IMR-90 (cell line): ENCODE data around the gene NKIRAS1. TPM values are rescaled to one million over a fixed set of nuclear protein-coding genes. Genes with fewer than 3 reads are reported as not detected.

Experiments
- ATAC-seq: fragments of 200-7000 bp; cut with Tn5 transposase; 2 replicates; pipeline ENCODE4 v1.9.1; 2020; ENCODE audit warnings: low read depth, mild to moderate bottlenecking, moderate library complexity
- BruUV-seq: library from RNA; stranded (reverse); fragments of 400-500 nt; replicated peaks from 2 replicates; lab custom pipeline; 2021; lab: Mats Ljungman, UMichigan
- CTCF ChIA-PET: fragments of 300-600 bp; formaldehyde crosslinking; extraction: SDS; loops from one replicate; lab custom pipeline; 2021; ENCODE audit warnings: antibody characterized with exemption; lab: Yijun Ruan, JAX
- POLR2A ChIA-PET: fragments of 300-600 bp; sonication (Branson Sonifier 250); formaldehyde crosslinking; loops from one replicate; lab custom pipeline; 2022; ENCODE audit warnings: antibody characterized with exemption; ENCODE audit not compliant: unreplicated experiment; lab: Charles Lee
- DNase-seq: peaks from one replicate; pipeline ENCODE4 v3.0.0; 2013
- H2AFZ ChIP-seq: replicated peaks from 2 replicates; pipeline ENCODE3; 2013; ENCODE audit warnings: low read length, mild to moderate bottlenecking; ENCODE audit not compliant: poor library complexity
- H2AK5ac ChIP-seq: 2 replicates; pipeline ENCODE4 v1.6.1; 2013; ENCODE audit warnings: low read depth, low read length, inconsistent platforms
- H2AK9ac ChIP-seq: replicated peaks from 2 replicates; pipeline ENCODE3; 2013; ENCODE audit warnings: mild to moderate bottlenecking, low read depth, low read length, moderate library complexity; ENCODE audit not compliant: poor library complexity
- H2BK120ac ChIP-seq: 2 replicates; pipeline ENCODE4 v1.6.1; 2013; ENCODE audit warnings: low read depth, low read length, inconsistent platforms
- H2BK15ac ChIP-seq: 3 replicates; pipeline ENCODE4 v1.6.1; 2013; ENCODE audit warnings: low read depth, low read length, inconsistent platforms
- H2BK20ac ChIP-seq: 2 replicates; pipeline ENCODE4 v1.6.1; 2013; ENCODE audit warnings: low read depth, mild to moderate bottlenecking, inconsistent platforms, low read length, moderate library complexity
- H2BK5ac ChIP-seq: 2 replicates; pipeline ENCODE4 v1.6.1; 2013; ENCODE audit warnings: mild to moderate bottlenecking, low read depth, low read length, inconsistent platforms; ENCODE audit not compliant: poor library complexity, severe bottlenecking
- H3K14ac ChIP-seq: replicated peaks from 2 replicates; pipeline ENCODE4 v1.6.1; 2013; ENCODE audit warnings: low read depth, low read length, inconsistent platforms
- H3K18ac ChIP-seq: 2 replicates; pipeline ENCODE4 v1.6.1; 2013; ENCODE audit warnings: low read depth, low read length, control low read depth
- H3K23ac ChIP-seq: 2 replicates; pipeline ENCODE4 v1.6.1; 2013; ENCODE audit warnings: low read depth, low read length, inconsistent platforms
- H3K27ac ChIP-seq: 2 replicates; pipeline ENCODE4 v1.5.1; 2013; ENCODE audit warnings: mild to moderate bottlenecking, control low read depth, low read length; ENCODE audit not compliant: insufficient read depth
- H3K27me3 ChIP-seq: 2 replicates; pipeline ENCODE4 v1.6.1; 2013; ENCODE audit warnings: low read length; ENCODE audit not compliant: control insufficient read depth, insufficient read depth
- H3K36me3 ChIP-seq: 2 replicates; pipeline ENCODE4 v1.6.1; 2013; ENCODE audit warnings: low read length, mixed read lengths; ENCODE audit not compliant: control insufficient read depth, insufficient read depth
- H3K4ac ChIP-seq: 2 replicates; pipeline ENCODE4 v1.6.1; 2013; ENCODE audit warnings: low read depth, low read length, inconsistent platforms
- H3K4me1 ChIP-seq: 2 replicates; pipeline ENCODE4 v1.6.1; 2013; ENCODE audit warnings: low read length, mixed read lengths; ENCODE audit not compliant: control insufficient read depth, insufficient read depth
- H3K4me2 ChIP-seq: 2 replicates; pipeline ENCODE4 v1.6.1; 2013; ENCODE audit warnings: low read depth, mild to moderate bottlenecking, control low read depth, low read length, moderate library complexity
- H3K4me3 ChIP-seq: 2 replicates; pipeline ENCODE4 v1.5.1; 2013; ENCODE audit warnings: low read depth, mild to moderate bottlenecking, control low read depth, low read length, moderate library complexity; ENCODE audit not compliant: insufficient read depth
- H3K56ac ChIP-seq: 2 replicates; pipeline ENCODE4 v1.6.1; 2013; ENCODE audit warnings: low read length, inconsistent platforms; ENCODE audit not compliant: insufficient read depth; ENCODE audit errors: extremely low read depth
- H3K79me1 ChIP-seq, 2 experiments: 2 replicates each; pipeline ENCODE4 v1.6.1; 2013; ENCODE audit warnings: low read length in 2 of 2, inconsistent platforms in 1 of 2, low read depth in 1 of 2
- H3K9ac ChIP-seq: 2 replicates; pipeline ENCODE4 v1.6.1; 2013; ENCODE audit warnings: low read depth, low read length, control low read depth
- H3K9me1 ChIP-seq: 2 replicates; pipeline ENCODE4 v1.6.1; 2013; ENCODE audit warnings: low read length, inconsistent platforms; ENCODE audit not compliant: insufficient read depth
- H3K9me3 ChIP-seq: 2 replicates; pipeline ENCODE4 v1.6.1; 2013; ENCODE audit warnings: low read length; ENCODE audit not compliant: control insufficient read depth, insufficient read depth
- H4K20me1 ChIP-seq: 2 replicates; pipeline ENCODE4 v1.6.1; 2013; ENCODE audit warnings: low read length, inconsistent platforms; ENCODE audit not compliant: insufficient read depth
- H4K5ac ChIP-seq: 2 replicates; pipeline ENCODE4 v1.6.1; 2013; ENCODE audit warnings: mild to moderate bottlenecking, low read depth, low read length, control low read depth
- H4K8ac ChIP-seq, 2 experiments: 2 replicates each; pipeline ENCODE4 v1.6.1; 2013; ENCODE audit warnings: low read depth in 2 of 2, low read length in 2 of 2, control low read depth in 1 of 2, inconsistent platforms in 1 of 2
- H4K91ac ChIP-seq: 2 replicates; pipeline ENCODE4 v1.6.1; 2013; ENCODE audit warnings: low read depth, low read length, inconsistent platforms; ENCODE audit not compliant: insufficient read depth
- BHLHE40 ChIP-seq: fragments of 150-350 bp; IDR thresholded peaks from 2 replicates; pipeline ENCODE4 v1.6.1; 2016; ENCODE audit warnings: mild to moderate bottlenecking, low read depth, low read length
- CEBPB ChIP-seq: IDR thresholded peaks from 2 replicates; pipeline ENCODE4 v1.6.1; 2012; ENCODE audit warnings: low read depth, low read length, improper control_type of control experiment
- ELK1 ChIP-seq: fragments of 150-350 bp; IDR thresholded peaks from 2 replicates; pipeline ENCODE4 v1.6.1; 2016; ENCODE audit warnings: low read depth, mild to moderate bottlenecking, low read length, moderate library complexity, borderline replicate concordance
- FOS ChIP-seq: fragments of 150-350 bp; IDR thresholded peaks from 2 replicates; pipeline ENCODE4 v1.6.1; 2016; ENCODE audit warnings: low read depth, low read length
- MAFK ChIP-seq: IDR thresholded peaks from 2 replicates; pipeline ENCODE4 v1.6.1; 2012; ENCODE audit warnings: low read depth, low read length, improper control_type of control experiment
- POLR2A ChIP-seq: IDR thresholded peaks from 2 replicates; pipeline ENCODE4 v1.6.1; 2012; ENCODE audit warnings: mild to moderate bottlenecking, low read depth, low read length
- RCOR1 ChIP-seq: IDR thresholded peaks from 2 replicates; pipeline ENCODE4 v1.6.1; 2012; ENCODE audit warnings: mild to moderate bottlenecking, low read length, improper control_type of control experiment; ENCODE audit not compliant: insufficient replicate concordance
- SMC3 ChIP-seq: fragments of 150-350 bp; IDR thresholded peaks from 2 replicates; pipeline ENCODE4 v1.6.1; 2016; ENCODE audit warnings: low read depth, mild to moderate bottlenecking, antibody characterized with exemption, low read length, moderate library complexity
- WGBS, 2 experiments: methylation state at CpG; one replicate each; pipeline versions ENCODE4 v1.1.5 to v1.1.7; 2013; ENCODE audit warnings: missing lambda C conversion rate in 2 of 2; ENCODE audit not compliant: insufficient read length in 1 of 2; ENCODE audit errors: extremely low coverage in 2 of 2; 5-methylcytosine and 5-hydroxymethylcytosine counted together
- dilution Hi-C: fragments of 300-500 bp; cut with HindIII; formaldehyde crosslinking; loops from one replicate; pipeline ENCODE4 v1.14.3; 2018; ENCODE audit warnings: low sequenced_read_pairs; ENCODE audit not compliant: unreplicated experiment
- in situ Hi-C: fragments of 300-500 bp; cut with MboI; formaldehyde crosslinking; loops from 3 replicates; pipeline ENCODE4 v1.14.3; 2019; ENCODE audit warnings: low sequenced_read_pairs, inconsistent platforms, mixed read lengths
- intact Hi-C: fragments of 100-400 bp; cut with micrococcal nuclease; formaldehyde crosslinking; loops from 2 replicates; pipeline ENCODE4 v1.10.0; 2022
- polyA plus RNA-seq, 3 experiments: library from polyadenylated mRNA; depleted of rRNA; stranded (reverse); fragments of >200 nt; gene quantifications; 2 replicates each; pipeline ENCODE4 v1.2.3, GENCODE V29; 2012; ENCODE audit warnings: low replicate concordance in 1 of 3
- total RNA-seq: library from RNA; depleted of rRNA; stranded (reverse); fragments of >200 nt; gene quantifications from 2 replicates; pipeline ENCODE4 v1.2.3, GENCODE V29; 2012
- TF ChIP-seq, protein P1 (sequence below): fragments of 150-350 bp; IDR thresholded peaks from 2 replicates; pipeline ENCODE4 v1.6.1; 2017; ENCODE audit warnings: mild to moderate bottlenecking, antibody characterized with exemption, low read length, low read depth

Gene NKIRAS1
- total and polyA plus RNA-seq, 2 of the 4 experiments (the other 2 are of a cell fraction): 6.1 to 6.8 TPM

DNA sequence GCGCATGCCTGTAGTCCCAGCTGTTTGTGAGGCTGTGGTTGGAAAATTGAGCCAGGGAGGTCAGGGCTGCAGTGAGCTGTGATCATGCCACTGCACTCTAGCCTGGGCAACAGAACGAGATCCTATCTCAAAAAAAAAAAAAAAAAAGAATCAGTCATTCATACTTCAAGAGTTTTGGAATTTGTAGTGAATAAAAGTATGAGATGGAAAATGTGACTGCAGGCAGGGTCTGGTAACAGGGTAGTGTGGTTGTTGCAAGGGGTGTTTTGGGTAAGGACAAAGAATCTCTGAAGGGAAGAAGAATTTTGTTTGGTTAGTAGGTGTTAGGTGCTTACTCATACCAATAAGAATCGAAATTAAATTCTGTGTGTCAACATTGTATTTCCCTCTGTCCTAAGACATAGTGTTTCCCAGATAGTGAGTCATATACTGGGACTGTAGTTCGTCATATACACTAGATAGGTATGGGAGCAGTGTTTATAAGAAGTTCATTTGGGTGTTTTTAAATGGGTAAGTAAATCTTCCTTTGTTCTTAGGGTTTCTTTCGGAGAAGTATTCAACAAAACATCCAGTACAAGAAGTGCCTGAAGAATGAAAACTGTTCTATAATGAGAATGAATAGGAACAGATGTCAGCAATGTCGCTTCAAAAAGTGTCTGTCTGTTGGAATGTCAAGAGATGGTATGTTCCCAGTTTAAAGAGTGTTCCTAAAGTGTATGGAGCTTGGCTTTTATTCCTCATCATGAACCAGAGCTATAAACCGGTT lies 42.5 kb upstream of the NKIRAS1 start:
- H3K4me1 ChIP-seq: peaks cover 8% of the 10 kb centered on the region
- H2AK5ac ChIP-seq: no peak overlapping the region
- 0% methylated on average over 1 of the region's 7 CpGs; no CpG with 5 or more reads in 1 of the 2 experiments for WGBS, 2 experiments
- intact Hi-C loops: no loop called here
- no peak for TF ChIP-seq ELK1
- TF ChIP-seq BHLHE40: peak; percentile 54; the same call in 1 of the 2 replicates
- no peak for TF ChIP-seq RCOR1
- TF ChIP-seq, protein P1, sequence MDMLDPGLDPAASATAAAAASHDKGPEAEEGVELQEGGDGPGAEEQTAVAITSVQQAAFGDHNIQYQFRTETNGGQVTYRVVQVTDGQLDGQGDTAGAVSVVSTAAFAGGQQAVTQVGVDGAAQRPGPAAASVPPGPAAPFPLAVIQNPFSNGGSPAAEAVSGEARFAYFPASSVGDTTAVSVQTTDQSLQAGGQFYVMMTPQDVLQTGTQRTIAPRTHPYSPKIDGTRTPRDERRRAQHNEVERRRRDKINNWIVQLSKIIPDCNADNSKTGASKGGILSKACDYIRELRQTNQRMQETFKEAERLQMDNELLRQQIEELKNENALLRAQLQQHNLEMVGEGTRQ: no peak
- TF ChIP-seq SMC3: no peak
- TF ChIP-seq FOS: peak; percentile 91
- no peak for TF ChIP-seq MAFK
- TF ChIP-seq POLR2A: no peak
- peak; percentile 54; the same call in 1 of the 2 replicates for TF ChIP-seq CEBPB
- no peak overlapping the region for H3K14ac ChIP-seq
- H3K4me3 ChIP-seq: no peak overlapping the region
- H3K4ac ChIP-seq: peak overlapping the region; percentile 26; the same call in 1 of the 2 replicates
- ATAC-seq (peak; percentile 89), DNase-seq (peak; percentile 95)
- no peaks in the 10 kb centered on the region for H3K27me3 ChIP-seq
- peak overlapping the region; percentile 41 for H2BK5ac ChIP-seq
- peaks cover 29% of the 10 kb centered on the region for H4K20me1 ChIP-seq
- peak overlapping the region; percentile 53; the same call in 1 of the 2 replicates for H3K27ac ChIP-seq
- ChIA-PET CTCF (interaction anchor here (0.7 kb wide), 1 partner anchor 385 kb away, joined by 3 read pairs; no protein-coding TSS in a partner anchor), POLR2A (no interaction called here)
- peaks cover 16% of the 10 kb centered on the region for H3K9me1 ChIP-seq
- H3K9me3 ChIP-seq: no peaks in the 10 kb centered on the region
- H2BK15ac ChIP-seq: no peak overlapping the region
- peak overlapping the region; percentile 60 for H4K5ac ChIP-seq
- H3K9ac ChIP-seq: no peak overlapping the region; the same call in 1 of the 2 replicates
- no peak overlapping the region for H4K91ac ChIP-seq
- peak overlapping the region; percentile 33 for H3K23ac ChIP-seq
- H3K56ac ChIP-seq: no peak overlapping the region
- in situ Hi-C loops: no loop called here
- peaks cover 15% of the 10 kb centered on the region for H3K36me3 ChIP-seq
- H4K8ac ChIP-seq: peak overlapping the region in 1 of 2 experiments; percentile 13; a peak in 1 of 4 replicates
- peak overlapping the region; percentile 13; the same call in 1 of the 2 replicates for H2BK20ac ChIP-seq
- no peak overlapping the region for H2AK9ac ChIP-seq
- peak overlapping the region; percentile 87 for H3K4me2 ChIP-seq
- no TSS peak for BruUV-seq
- dilution Hi-C loops: no loop called here
- peak overlapping the region; percentile 93 for H3K18ac ChIP-seq
- H3K79me1 ChIP-seq: peaks cover 21 to 59% of the 10 kb centered on the region in 2 experiments
- H2AFZ ChIP-seq: no peak overlapping the region
- peak overlapping the region; percentile 24; the same call in 1 of the 2 replicates for H2BK120ac ChIP-seq
